CD14-positive monocyte (primary cell): ENCODE data around the gene LRRC8C. TPM values are rescaled to one million over a fixed set of nuclear protein-coding genes. Genes with fewer than 3 reads are reported as not detected.

Experiments used
- DNase-seq, 3 donors: peaks; one replicate each; pipeline ENCODE4 v3.0.0-alpha.2; 2011 to 2022
- H2AFZ ChIP-seq: 2 replicates; pipeline ENCODE4 v1.6.0; 2012; ENCODE audit warnings: mild to moderate bottlenecking, low read depth, low read length, inconsistent platforms; ENCODE audit not compliant: insufficient read depth, poor library complexity, severe bottlenecking
- H3K27ac ChIP-seq, 2 donors: 1 replicate in 1 of 2; 2 replicates in 1 of 2; pipeline ENCODE4 v1.5.1; 2012 to 2013; ENCODE audit warnings: low read length in 2 of 2, control low read depth in 1 of 2, inconsistent platforms in 1 of 2, low read depth in 1 of 2, mild to moderate bottlenecking in 1 of 2
- H3K27me3 ChIP-seq, 2 donors: one replicate each; pipeline versions ENCODE4 v1.6.0 to v1.6.1; 2011 to 2013; ENCODE audit warnings: low read length in 2 of 2; ENCODE audit not compliant: control insufficient read depth in 2 of 2, insufficient read depth in 2 of 2
- H3K36me3 ChIP-seq, 2 donors: replicated peaks in 1 of 2; 1 replicate in 1 of 2; 2 replicates in 1 of 2; pipeline versions ENCODE4 v1.5.1 to v1.6.1; 2012 to 2013; ENCODE audit warnings: low read length in 2 of 2, control low read depth in 1 of 2, inconsistent platforms in 1 of 2, mild to moderate bottlenecking in 1 of 2; ENCODE audit not compliant: insufficient read depth in 2 of 2, control insufficient read depth in 1 of 2
- H3K4me1 ChIP-seq, 2 donors: 1 replicate in 1 of 2; 2 replicates in 1 of 2; pipeline versions ENCODE4 v1.5.1 to v1.6.1; 2012 to 2013; ENCODE audit warnings: low read length in 2 of 2, control low read depth in 1 of 2, inconsistent platforms in 1 of 2, mild to moderate bottlenecking in 1 of 2, moderate library complexity in 1 of 2; ENCODE audit not compliant: insufficient read depth in 2 of 2, control insufficient read depth in 1 of 2
- H3K4me2 ChIP-seq: replicated peaks from 2 replicates; pipeline ENCODE3; 2012; ENCODE audit warnings: low read length, moderate library complexity, mild to moderate bottlenecking; ENCODE audit not compliant: poor library complexity, severe bottlenecking; ENCODE audit errors: extremely low read depth
- H3K4me3 ChIP-seq, 3 experiments: fragments of 200-600 bp in 1 of 3; sonication (generic) in 1 of 3; replicated peaks in 1 of 3; 1 replicate in 2 of 3; 2 replicates in 1 of 3; pipeline ENCODE4 v1.5.1; 2011 to 2013; ENCODE audit warnings: low read length in 3 of 3, mild to moderate bottlenecking in 3 of 3, control low read depth in 2 of 3, low read depth in 2 of 3, inconsistent platforms in 1 of 3, moderate library complexity in 1 of 3
- H3K79me2 ChIP-seq: 2 replicates; pipeline ENCODE4 v1.6.0; 2012; ENCODE audit warnings: mild to moderate bottlenecking, control low read depth, inconsistent platforms, low read length, moderate library complexity; ENCODE audit not compliant: insufficient read depth
- H3K9ac ChIP-seq: 2 replicates; pipeline ENCODE4 v1.6.0; 2017; ENCODE audit warnings: low read length, mild to moderate bottlenecking; ENCODE audit not compliant: insufficient read depth, poor library complexity, severe bottlenecking
- H3K9me3 ChIP-seq, 2 donors: replicated peaks in 1 of 2; 1 replicate in 1 of 2; 2 replicates in 1 of 2; pipeline versions ENCODE4 v1.5.1 to v1.6.1; 2012 to 2013; ENCODE audit warnings: low read length in 2 of 2, control low read depth in 1 of 2; ENCODE audit not compliant: control insufficient read depth in 1 of 2, insufficient read depth in 1 of 2
- H4K20me1 ChIP-seq: 2 replicates; pipeline ENCODE4 v1.6.0; 2012; ENCODE audit warnings: mild to moderate bottlenecking, low read length, control low read depth, moderate library complexity; ENCODE audit not compliant: insufficient read depth
- H3K27ac Mint-ChIP-seq, 7 donors: one replicate each; pipeline ENCODE4 v1.8.0; 2020; ENCODE audit warnings: mild to moderate bottlenecking in 7 of 7, mixed read lengths in 7 of 7, moderate library complexity in 6 of 7, inconsistent platforms in 2 of 7
- H3K27me3 Mint-ChIP-seq, 3 donors: one replicate each; pipeline ENCODE4 v1.8.0; 2021 to 2022; ENCODE audit warnings: low read depth in 3 of 3, mild to moderate bottlenecking in 3 of 3, mixed read lengths in 3 of 3, moderate library complexity in 3 of 3, inconsistent platforms in 1 of 3
- H3K36me3 Mint-ChIP-seq, 2 donors: one replicate each; pipeline ENCODE4 v1.8.0; 2020; ENCODE audit warnings: mixed read lengths in 2 of 2, inconsistent platforms in 1 of 2, mild to moderate bottlenecking in 1 of 2
- H3K4me1 Mint-ChIP-seq: one replicate; pipeline ENCODE4 v1.8.0; 2020; ENCODE audit warnings: mild to moderate bottlenecking, mixed read lengths
- H3K4me3 Mint-ChIP-seq, 2 donors: one replicate each; pipeline ENCODE4 v1.8.0; 2020; ENCODE audit warnings: mild to moderate bottlenecking in 2 of 2, mixed read lengths in 2 of 2, moderate library complexity in 1 of 2
- H3K9me3 Mint-ChIP-seq, 7 donors: one replicate each; pipeline ENCODE4 v1.8.0; 2020 to 2022; ENCODE audit warnings: mixed read lengths in 7 of 7, mild to moderate bottlenecking in 6 of 7, moderate library complexity in 6 of 7, inconsistent platforms in 2 of 7
- WGBS: methylation state at CpG from one replicate; pipeline ENCODE4 v1.1.5; 2013; ENCODE audit warnings: missing lambda C conversion rate; ENCODE audit not compliant: insufficient coverage; 5-methylcytosine and 5-hydroxymethylcytosine counted together
- intact Hi-C, 2 donors: fragments of 100-400 bp; cut with micrococcal nuclease; formaldehyde crosslinking; loops; one replicate each; pipeline versions ENCODE4 v1.15.0 to v1.15.1; 2023
- polyA plus RNA-seq, 3 donors: library from polyadenylated mRNA; depleted of rRNA in 1 of 3; unstranded in 2 of 3; stranded (reverse) in 1 of 3; fragments of 300-500 nt in 2 of 3; fragments of >200 nt in 1 of 3; fragmentation: Illumina TruSeq in 2 of 3; gene quantifications; 1 replicate in 2 of 3; 2 replicates in 1 of 3; pipeline ENCODE4 v1.2.3, GENCODE V29; 2012 to 2021
- TF ChIP-seq, protein P1 (sequence below): fragments of 200-600 bp; IDR thresholded peaks from one replicate; pipeline ENCODE4 v1.8.0; 2022; ENCODE audit warnings: antibody characterized with exemption, mild to moderate bottlenecking

LRRC8C gene
- polyA plus RNA-seq, 3 donors, result 13.0 to 18.6 (median 16.3) TPM

DNA sequence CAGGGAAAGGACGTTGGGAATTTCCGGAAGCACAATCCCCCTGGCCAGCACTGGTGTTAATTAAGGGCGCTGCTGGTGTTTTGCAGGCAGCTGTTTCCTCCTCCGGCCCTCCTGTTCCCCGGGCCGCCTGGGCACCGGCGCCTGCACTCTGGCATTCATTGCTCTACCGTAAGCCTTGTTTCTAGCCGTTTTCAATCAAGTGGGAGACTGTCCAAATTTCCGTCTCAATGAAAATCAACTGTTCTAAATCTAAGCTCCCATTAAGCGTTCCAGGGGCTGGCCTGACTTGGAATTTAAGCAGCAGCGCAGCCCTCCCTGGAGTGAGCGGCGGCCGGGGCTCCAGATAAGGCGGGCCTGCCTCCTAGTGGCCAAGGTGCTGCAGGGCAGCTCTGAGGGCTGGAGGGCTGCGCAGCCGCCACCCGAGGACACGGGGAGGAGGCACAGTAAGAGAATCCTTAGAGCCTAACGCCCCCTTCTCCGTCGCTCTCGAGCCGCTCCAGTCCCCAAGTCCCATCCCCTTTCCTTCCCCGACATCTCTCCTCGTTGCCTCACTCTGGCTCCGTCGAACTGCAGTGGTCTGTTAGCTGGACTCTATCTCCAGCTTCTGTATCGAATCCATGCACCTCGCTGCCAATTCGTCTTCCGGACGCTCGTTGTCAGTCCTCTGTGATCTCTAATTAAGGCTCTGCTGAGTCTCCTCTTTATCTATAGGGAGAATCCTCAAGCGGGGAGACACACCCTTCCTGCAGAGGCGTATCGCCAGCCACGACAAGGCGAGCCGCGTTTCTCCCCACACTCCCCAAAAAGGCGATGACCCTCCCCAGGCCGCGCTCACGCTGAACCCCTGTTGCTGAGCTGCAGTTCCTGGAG, 130.1 kb downstream of the LRRC8C start:
- H3K4me1 ChIP-seq, result peaks cover 52 to 57% of the 10 kb centered on the region in 2 donors
- H3K4me1 Mint-ChIP-seq, result peaks cover 55% of the 10 kb centered on the region
- peaks cover 11% of the 10 kb centered on the region for H3K79me2 ChIP-seq
- WGBS, result 1% methylated on average over 36 of the region's 47 CpGs
- peak overlapping the region; percentile 77 for H3K4me2 ChIP-seq
- peak overlapping the region; percentile 47 to 74 (median 48) for H3K4me3 ChIP-seq
- intact Hi-C loops, result loop anchor here (2.0 to 10.0 kb wide), 3 partner anchors 38 to 278 kb away; partner anchors contain the start of gene LRRC8C (in 1 of the 2)
- H3K36me3 ChIP-seq, result no peaks in the 10 kb centered on the region
- DNase-seq, result peak; percentile 73 to 79 (median 77)
- H3K9ac ChIP-seq, result peak overlapping the region; percentile 54
- no peaks in the 10 kb centered on the region for H3K9me3 Mint-ChIP-seq
- H3K27ac ChIP-seq, result peak overlapping the region in 1 of 2 donors; percentile 79
- peak overlapping the region; percentile 91 to 98 for H3K4me3 Mint-ChIP-seq
- H2AFZ ChIP-seq, result peak overlapping the region; percentile 89
- no peaks in the 10 kb centered on the region for H3K9me3 ChIP-seq
- TF ChIP-seq, protein P1, sequence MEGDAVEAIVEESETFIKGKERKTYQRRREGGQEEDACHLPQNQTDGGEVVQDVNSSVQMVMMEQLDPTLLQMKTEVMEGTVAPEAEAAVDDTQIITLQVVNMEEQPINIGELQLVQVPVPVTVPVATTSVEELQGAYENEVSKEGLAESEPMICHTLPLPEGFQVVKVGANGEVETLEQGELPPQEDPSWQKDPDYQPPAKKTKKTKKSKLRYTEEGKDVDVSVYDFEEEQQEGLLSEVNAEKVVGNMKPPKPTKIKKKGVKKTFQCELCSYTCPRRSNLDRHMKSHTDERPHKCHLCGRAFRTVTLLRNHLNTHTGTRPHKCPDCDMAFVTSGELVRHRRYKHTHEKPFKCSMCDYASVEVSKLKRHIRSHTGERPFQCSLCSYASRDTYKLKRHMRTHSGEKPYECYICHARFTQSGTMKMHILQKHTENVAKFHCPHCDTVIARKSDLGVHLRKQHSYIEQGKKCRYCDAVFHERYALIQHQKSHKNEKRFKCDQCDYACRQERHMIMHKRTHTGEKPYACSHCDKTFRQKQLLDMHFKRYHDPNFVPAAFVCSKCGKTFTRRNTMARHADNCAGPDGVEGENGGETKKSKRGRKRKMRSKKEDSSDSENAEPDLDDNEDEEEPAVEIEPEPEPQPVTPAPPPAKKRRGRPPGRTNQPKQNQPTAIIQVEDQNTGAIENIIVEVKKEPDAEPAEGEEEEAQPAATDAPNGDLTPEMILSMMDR, result peak; percentile 98
- no peaks in the 10 kb centered on the region for H3K27me3 ChIP-seq
- H3K36me3 Mint-ChIP-seq, result peaks cover 0 to 1% of the 10 kb centered on the region in 2 donors
- peaks cover 0 to 5% (median 3%) of the 10 kb centered on the region in 3 donors for H3K27me3 Mint-ChIP-seq
- no peaks in the 10 kb centered on the region for H4K20me1 ChIP-seq
- peak overlapping the region; percentile 62 to 95 (median 88) for H3K27ac Mint-ChIP-seq

DNA sequence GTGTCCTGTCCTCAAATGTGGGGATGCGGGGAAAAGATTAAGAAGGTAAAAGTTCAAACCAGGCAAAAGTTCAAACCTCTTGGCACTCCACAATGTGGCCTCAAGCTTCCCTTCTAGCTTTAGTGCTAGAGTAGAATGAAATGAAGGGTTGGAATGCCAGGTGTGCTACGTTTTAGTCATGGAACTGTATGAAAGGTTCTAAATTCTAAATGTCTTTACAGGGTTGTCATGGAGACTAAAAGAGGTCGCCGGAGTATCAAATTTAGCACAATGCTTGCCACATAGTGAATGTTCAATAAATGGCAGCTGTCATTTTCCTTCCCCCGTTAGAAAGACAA, 130.7 kb downstream of the LRRC8C start:
- intact Hi-C loops, result loop anchor here (2.0 to 10.0 kb wide), 3 partner anchors 39 to 279 kb away; partner anchors contain the start of gene LRRC8C (in 1 of the 2)
- H2AFZ ChIP-seq, result peak overlapping the region; percentile 89
- no peaks in the 10 kb centered on the region for H3K27me3 ChIP-seq
- Mint-ChIP-seq H3K9me3 (no peaks in the 10 kb centered on the region), H3K27me3 (peaks cover 0 to 5% (median 3%) of the 10 kb centered on the region in 3 donors), H3K4me3 (peak overlapping the region; percentile 91 to 98), H3K27ac (peak overlapping the region in 4 of 7 donors; percentile 77 to 95 (median 84)), H3K36me3 (peaks cover 0 to 1% of the 10 kb centered on the region in 2 donors), H3K4me1 (peaks cover 49% of the 10 kb centered on the region)
- H3K36me3 ChIP-seq, result no peaks in the 10 kb centered on the region
- no peaks in the 10 kb centered on the region for H4K20me1 ChIP-seq
- H3K9me3 ChIP-seq, result no peaks in the 10 kb centered on the region
- no peak overlapping the region for H3K27ac ChIP-seq
- H3K4me3 ChIP-seq, result peak overlapping the region; percentile 47 to 74 (median 48)
- peaks cover 46 to 51% of the 10 kb centered on the region in 2 donors for H3K4me1 ChIP-seq
- H3K79me2 ChIP-seq, result peaks cover 11% of the 10 kb centered on the region
- DNase-seq, result no peak
- H3K4me2 ChIP-seq, result peak overlapping the region; percentile 77
- WGBS, result 62% methylated on average over 2 of the region's 5 CpGs
- TF ChIP-seq, protein P1, result no peak
- H3K9ac ChIP-seq, result peak overlapping the region; percentile 54
